Measurements from ENCODE around the gene SRF.

DNA sequence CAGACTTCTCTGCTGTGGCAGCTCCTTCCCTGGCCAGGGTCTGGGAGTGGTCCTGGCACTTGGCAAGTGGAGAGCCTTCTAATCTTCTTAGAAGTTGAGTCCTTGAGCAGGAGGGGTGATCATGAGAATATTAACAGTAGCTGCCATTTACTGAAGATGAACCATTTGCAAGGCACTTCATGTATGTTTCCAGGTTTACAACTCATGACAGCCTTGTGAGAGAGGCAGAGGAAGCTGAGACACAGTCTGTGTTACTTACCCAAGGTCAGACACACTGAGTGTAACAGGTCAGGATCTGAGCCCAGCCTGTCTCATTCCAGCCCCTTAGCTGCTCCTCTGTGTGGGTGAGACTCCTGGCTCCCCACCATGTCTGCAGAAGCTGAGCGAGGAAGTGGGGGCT, 45.5 kb upstream of the SRF start:
- TF ChIP-seq, protein P1, sequence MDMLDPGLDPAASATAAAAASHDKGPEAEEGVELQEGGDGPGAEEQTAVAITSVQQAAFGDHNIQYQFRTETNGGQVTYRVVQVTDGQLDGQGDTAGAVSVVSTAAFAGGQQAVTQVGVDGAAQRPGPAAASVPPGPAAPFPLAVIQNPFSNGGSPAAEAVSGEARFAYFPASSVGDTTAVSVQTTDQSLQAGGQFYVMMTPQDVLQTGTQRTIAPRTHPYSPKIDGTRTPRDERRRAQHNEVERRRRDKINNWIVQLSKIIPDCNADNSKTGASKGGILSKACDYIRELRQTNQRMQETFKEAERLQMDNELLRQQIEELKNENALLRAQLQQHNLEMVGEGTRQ (CRISPR knock-in tag; IDR thresholded peaks at IDR 0.05), result no peak
- TF ChIP-seq, protein P2, sequence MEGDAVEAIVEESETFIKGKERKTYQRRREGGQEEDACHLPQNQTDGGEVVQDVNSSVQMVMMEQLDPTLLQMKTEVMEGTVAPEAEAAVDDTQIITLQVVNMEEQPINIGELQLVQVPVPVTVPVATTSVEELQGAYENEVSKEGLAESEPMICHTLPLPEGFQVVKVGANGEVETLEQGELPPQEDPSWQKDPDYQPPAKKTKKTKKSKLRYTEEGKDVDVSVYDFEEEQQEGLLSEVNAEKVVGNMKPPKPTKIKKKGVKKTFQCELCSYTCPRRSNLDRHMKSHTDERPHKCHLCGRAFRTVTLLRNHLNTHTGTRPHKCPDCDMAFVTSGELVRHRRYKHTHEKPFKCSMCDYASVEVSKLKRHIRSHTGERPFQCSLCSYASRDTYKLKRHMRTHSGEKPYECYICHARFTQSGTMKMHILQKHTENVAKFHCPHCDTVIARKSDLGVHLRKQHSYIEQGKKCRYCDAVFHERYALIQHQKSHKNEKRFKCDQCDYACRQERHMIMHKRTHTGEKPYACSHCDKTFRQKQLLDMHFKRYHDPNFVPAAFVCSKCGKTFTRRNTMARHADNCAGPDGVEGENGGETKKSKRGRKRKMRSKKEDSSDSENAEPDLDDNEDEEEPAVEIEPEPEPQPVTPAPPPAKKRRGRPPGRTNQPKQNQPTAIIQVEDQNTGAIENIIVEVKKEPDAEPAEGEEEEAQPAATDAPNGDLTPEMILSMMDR (IDR thresholded peaks at IDR 0.05), result no peak
- TF ChIP-seq, protein P3, sequence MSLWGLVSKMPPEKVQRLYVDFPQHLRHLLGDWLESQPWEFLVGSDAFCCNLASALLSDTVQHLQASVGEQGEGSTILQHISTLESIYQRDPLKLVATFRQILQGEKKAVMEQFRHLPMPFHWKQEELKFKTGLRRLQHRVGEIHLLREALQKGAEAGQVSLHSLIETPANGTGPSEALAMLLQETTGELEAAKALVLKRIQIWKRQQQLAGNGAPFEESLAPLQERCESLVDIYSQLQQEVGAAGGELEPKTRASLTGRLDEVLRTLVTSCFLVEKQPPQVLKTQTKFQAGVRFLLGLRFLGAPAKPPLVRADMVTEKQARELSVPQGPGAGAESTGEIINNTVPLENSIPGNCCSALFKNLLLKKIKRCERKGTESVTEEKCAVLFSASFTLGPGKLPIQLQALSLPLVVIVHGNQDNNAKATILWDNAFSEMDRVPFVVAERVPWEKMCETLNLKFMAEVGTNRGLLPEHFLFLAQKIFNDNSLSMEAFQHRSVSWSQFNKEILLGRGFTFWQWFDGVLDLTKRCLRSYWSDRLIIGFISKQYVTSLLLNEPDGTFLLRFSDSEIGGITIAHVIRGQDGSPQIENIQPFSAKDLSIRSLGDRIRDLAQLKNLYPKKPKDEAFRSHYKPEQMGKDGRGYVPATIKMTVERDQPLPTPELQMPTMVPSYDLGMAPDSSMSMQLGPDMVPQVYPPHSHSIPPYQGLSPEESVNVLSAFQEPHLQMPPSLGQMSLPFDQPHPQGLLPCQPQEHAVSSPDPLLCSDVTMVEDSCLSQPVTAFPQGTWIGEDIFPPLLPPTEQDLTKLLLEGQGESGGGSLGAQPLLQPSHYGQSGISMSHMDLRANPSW (CRISPR knock-in tag; conservative IDR thresholded peaks at IDR 0.05; ENCODE audit: low read depth), result no peak
- TF ChIP-seq, protein P4, sequence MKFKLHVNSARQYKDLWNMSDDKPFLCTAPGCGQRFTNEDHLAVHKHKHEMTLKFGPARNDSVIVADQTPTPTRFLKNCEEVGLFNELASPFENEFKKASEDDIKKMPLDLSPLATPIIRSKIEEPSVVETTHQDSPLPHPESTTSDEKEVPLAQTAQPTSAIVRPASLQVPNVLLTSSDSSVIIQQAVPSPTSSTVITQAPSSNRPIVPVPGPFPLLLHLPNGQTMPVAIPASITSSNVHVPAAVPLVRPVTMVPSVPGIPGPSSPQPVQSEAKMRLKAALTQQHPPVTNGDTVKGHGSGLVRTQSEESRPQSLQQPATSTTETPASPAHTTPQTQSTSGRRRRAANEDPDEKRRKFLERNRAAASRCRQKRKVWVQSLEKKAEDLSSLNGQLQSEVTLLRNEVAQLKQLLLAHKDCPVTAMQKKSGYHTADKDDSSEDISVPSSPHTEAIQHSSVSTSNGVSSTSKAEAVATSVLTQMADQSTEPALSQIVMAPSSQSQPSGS (CRISPR knock-in tag; IDR thresholded peaks at IDR 0.05; ENCODE audit: borderline replicate concordance, low read depth), result no peak
- no peak for TF ChIP-seq NR2C2 (CRISPR knock-in tag; IDR thresholded peaks at IDR 0.05)
- TF ChIP-seq CREB1 (CRISPR knock-in tag; IDR thresholded peaks at IDR 0.05), result no peak

Data from WTC11 (cell line).